Astrocyte (in vitro differentiated cells and primary cell): ENCODE measurements around the gene LRRC10. TPM values are rescaled to one million over a fixed set of nuclear protein-coding genes. Genes with fewer than 3 reads are reported as not detected.
A peak's percentile ranks its signal among the peaks of the same experiment; 100 is the strongest.

Experiments used
- DNase-seq: peaks from one replicate; pipeline ENCODE4 v3.0.0-alpha.2; 2010; ENCODE audit warnings: low read depth
- FAIRE-seq: peaks from 2 replicates; lab custom pipeline; 2011; peaks lifted over from hg19 to GRCh38; lab: Jason Lieb, UNC
- H2AFZ ChIP-seq: 2 replicates; pipeline ENCODE4 v1.6.0; 2012; ENCODE audit warnings: low read depth, low read length, inconsistent platforms
- H3K27ac ChIP-seq: 2 replicates; pipeline ENCODE4 v1.5.1; 2011; ENCODE audit warnings: low read depth, low read length, inconsistent platforms
- H3K27me3 ChIP-seq: 2 replicates; pipeline ENCODE4 v1.6.0; 2011; ENCODE audit warnings: low read length, inconsistent platforms; ENCODE audit not compliant: insufficient read depth
- H3K36me3 ChIP-seq: 2 replicates; pipeline ENCODE4 v1.5.1; 2011; ENCODE audit warnings: low read length, inconsistent platforms; ENCODE audit not compliant: insufficient read depth
- H3K4me1 ChIP-seq: 2 replicates; pipeline ENCODE4 v1.5.1; 2011; ENCODE audit warnings: low read length, inconsistent platforms; ENCODE audit not compliant: insufficient read depth
- H3K4me2 ChIP-seq: 2 replicates; pipeline ENCODE4 v1.6.0; 2012; ENCODE audit warnings: low read length, inconsistent platforms
- H3K4me3 ChIP-seq: 2 replicates; pipeline ENCODE4 v1.5.1; 2011; ENCODE audit warnings: low read depth, mild to moderate bottlenecking, low read length, inconsistent platforms; ENCODE audit not compliant: insufficient read depth
- H3K79me2 ChIP-seq: 2 replicates; pipeline ENCODE4 v1.6.0; 2012; ENCODE audit warnings: mild to moderate bottlenecking, low read length, inconsistent platforms; ENCODE audit not compliant: insufficient read depth
- H3K9ac ChIP-seq: 2 replicates; pipeline ENCODE4 v1.6.0; 2012; ENCODE audit warnings: mild to moderate bottlenecking, low read length, inconsistent platforms
- H3K9me3 ChIP-seq: 2 replicates; pipeline ENCODE4 v1.5.1; 2012; ENCODE audit warnings: low read depth, mild to moderate bottlenecking, low read length, inconsistent platforms; ENCODE audit not compliant: insufficient read depth
- H4K20me1 ChIP-seq: 2 replicates; pipeline ENCODE4 v1.6.0; 2012; ENCODE audit warnings: low read length, inconsistent platforms; ENCODE audit not compliant: insufficient read depth
- H3K27ac Mint-ChIP-seq: one replicate; pipeline ENCODE4 v1.8.0; 2021; ENCODE audit warnings: mild to moderate bottlenecking, mixed read lengths; ENCODE audit not compliant: unreplicated experiment
- H3K27me3 Mint-ChIP-seq: one replicate; pipeline ENCODE4 v1.8.0; 2021; ENCODE audit warnings: low read depth, mixed read lengths; ENCODE audit not compliant: unreplicated experiment
- H3K36me3 Mint-ChIP-seq: one replicate; pipeline ENCODE4 v1.8.0; 2021; ENCODE audit warnings: low read depth, mixed read lengths; ENCODE audit not compliant: unreplicated experiment
- H3K4me1 Mint-ChIP-seq: one replicate; pipeline ENCODE4 v1.8.0; 2021; ENCODE audit warnings: low read depth, mixed read lengths; ENCODE audit not compliant: unreplicated experiment
- H3K4me3 Mint-ChIP-seq: one replicate; pipeline ENCODE4 v1.8.0; 2021; ENCODE audit warnings: mild to moderate bottlenecking, moderate library complexity, mixed read lengths; ENCODE audit not compliant: unreplicated experiment
- H3K9me3 Mint-ChIP-seq: one replicate; pipeline ENCODE4 v1.8.0; 2021; ENCODE audit warnings: mild to moderate bottlenecking, mixed read lengths; ENCODE audit not compliant: unreplicated experiment
- EZH2 ChIP-seq: IDR thresholded peaks from 2 replicates; pipeline ENCODE4 v1.6.1; 2012; ENCODE audit warnings: mild to moderate bottlenecking, low read length, inconsistent platforms; ENCODE audit not compliant: insufficient read depth
- total RNA-seq: library from RNA; stranded (reverse); gene quantifications from 2 replicates; pipeline ENCODE4 v1.2.1, GENCODE V29; 2021
- TF ChIP-seq, protein P1 (sequence below): IDR thresholded peaks from 2 replicates; pipeline ENCODE4 v1.5.1; 2011; ENCODE audit warnings: low read depth, mild to moderate bottlenecking, inconsistent platforms, low read length, moderate library complexity; ENCODE audit not compliant: insufficient read depth

Gene LRRC10
- total RNA-seq, 1 donor from 2014 or later: not detected

DNA sequence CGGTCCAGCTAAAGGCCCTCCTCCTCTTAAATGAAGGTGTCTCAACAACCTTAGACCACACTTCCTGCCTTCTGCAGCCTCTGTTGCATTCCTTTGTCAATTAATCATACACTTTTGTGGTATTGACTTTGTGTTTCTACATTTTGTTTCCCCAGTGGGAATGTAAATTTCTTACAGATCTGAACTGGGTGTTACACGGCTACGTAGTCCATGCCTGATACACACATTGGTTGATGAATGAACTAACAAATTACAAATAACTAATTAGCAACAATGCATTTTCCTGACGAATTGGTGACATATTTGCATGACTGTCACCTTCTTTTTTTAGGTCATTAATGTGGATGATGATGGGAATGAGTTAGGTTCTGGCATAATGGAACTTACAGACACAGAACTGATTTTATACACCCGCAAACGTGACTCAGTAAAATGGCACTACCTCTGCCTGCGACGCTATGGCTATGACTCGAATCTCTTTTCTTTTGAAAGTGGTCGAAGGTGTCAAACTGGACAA lies 40.6 kb downstream of the LRRC10 start:
- no peaks in the 10 kb centered on the region for H3K9me3 Mint-ChIP-seq
- H4K20me1 ChIP-seq: no peaks in the 10 kb centered on the region
- H3K36me3 Mint-ChIP-seq: peaks cover 8% of the 10 kb centered on the region
- H2AFZ ChIP-seq: no peak overlapping the region
- H3K9me3 ChIP-seq: no peaks in the 10 kb centered on the region
- peaks cover 29% of the 10 kb centered on the region for H3K36me3 ChIP-seq
- peak overlapping the region; percentile 30 for H3K4me3 ChIP-seq
- FAIRE-seq (peak; percentile 97), DNase-seq (peak; percentile 95)
- no peaks in the 10 kb centered on the region for H3K27me3 ChIP-seq
- H3K4me3 Mint-ChIP-seq: no peak overlapping the region
- TF ChIP-seq, protein P1, sequence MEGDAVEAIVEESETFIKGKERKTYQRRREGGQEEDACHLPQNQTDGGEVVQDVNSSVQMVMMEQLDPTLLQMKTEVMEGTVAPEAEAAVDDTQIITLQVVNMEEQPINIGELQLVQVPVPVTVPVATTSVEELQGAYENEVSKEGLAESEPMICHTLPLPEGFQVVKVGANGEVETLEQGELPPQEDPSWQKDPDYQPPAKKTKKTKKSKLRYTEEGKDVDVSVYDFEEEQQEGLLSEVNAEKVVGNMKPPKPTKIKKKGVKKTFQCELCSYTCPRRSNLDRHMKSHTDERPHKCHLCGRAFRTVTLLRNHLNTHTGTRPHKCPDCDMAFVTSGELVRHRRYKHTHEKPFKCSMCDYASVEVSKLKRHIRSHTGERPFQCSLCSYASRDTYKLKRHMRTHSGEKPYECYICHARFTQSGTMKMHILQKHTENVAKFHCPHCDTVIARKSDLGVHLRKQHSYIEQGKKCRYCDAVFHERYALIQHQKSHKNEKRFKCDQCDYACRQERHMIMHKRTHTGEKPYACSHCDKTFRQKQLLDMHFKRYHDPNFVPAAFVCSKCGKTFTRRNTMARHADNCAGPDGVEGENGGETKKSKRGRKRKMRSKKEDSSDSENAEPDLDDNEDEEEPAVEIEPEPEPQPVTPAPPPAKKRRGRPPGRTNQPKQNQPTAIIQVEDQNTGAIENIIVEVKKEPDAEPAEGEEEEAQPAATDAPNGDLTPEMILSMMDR: no peak
- no peak for TF ChIP-seq EZH2
- H3K79me2 ChIP-seq: peaks cover 8% of the 10 kb centered on the region
- H3K27me3 Mint-ChIP-seq: no peaks in the 10 kb centered on the region
- H3K27ac ChIP-seq: peak overlapping the region; percentile 85
- H3K9ac ChIP-seq: peak overlapping the region; percentile 63
- H3K27ac Mint-ChIP-seq: peak overlapping the region; percentile 69
- H3K4me1 ChIP-seq: peaks cover 20% of the 10 kb centered on the region
- peaks cover 17% of the 10 kb centered on the region for H3K4me1 Mint-ChIP-seq
- H3K4me2 ChIP-seq: peak overlapping the region; percentile 67

- Histone ChIP-seq H3K79me2 (peaks cover 8% of the 10 kb centered on the region), H2AFZ (no peak overlapping the region), H3K36me3 (peaks cover 25% of the 10 kb centered on the region), H3K4me1 (peaks cover 19% of the 10 kb centered on the region), H3K27me3 (no peaks in the 10 kb centered on the region), H3K27ac (peak overlapping the region; percentile 85), H3K9me3 (no peaks in the 10 kb centered on the region), H3K4me2 (peak overlapping the region; percentile 67), H3K9ac (peak overlapping the region; percentile 63), H4K20me1 (no peaks in the 10 kb centered on the region), H3K4me3 (peak overlapping the region; percentile 6)
- Mint-ChIP-seq H3K27ac (no peak overlapping the region), H3K4me3 (no peak overlapping the region), H3K9me3 (no peaks in the 10 kb centered on the region), H3K4me1 (peaks cover 17% of the 10 kb centered on the region), H3K36me3 (peaks cover 8% of the 10 kb centered on the region), H3K27me3 (no peaks in the 10 kb centered on the region)
- FAIRE-seq (peak; percentile 80), DNase-seq (peak; percentile 64)
- TF ChIP-seq, protein P1: no peak
- no peak for TF ChIP-seq EZH2
These were observed 41.5 kb downstream of the LRRC10 start for GRCh38 chr12:69569236-69569635.

- Histone ChIP-seq H3K4me2 (no peak overlapping the region), H3K4me3 (no peak overlapping the region), H3K4me1 (peaks cover 19% of the 10 kb centered on the region), H3K27me3 (no peaks in the 10 kb centered on the region), H3K27ac (no peak overlapping the region), H3K9me3 (no peaks in the 10 kb centered on the region), H3K36me3 (peaks cover 13% of the 10 kb centered on the region), H2AFZ (no peak overlapping the region), H3K9ac (no peak overlapping the region), H3K79me2 (peaks cover 8% of the 10 kb centered on the region), H4K20me1 (no peaks in the 10 kb centered on the region)
- Mint-ChIP-seq H3K9me3 (no peaks in the 10 kb centered on the region), H3K4me1 (peaks cover 17% of the 10 kb centered on the region), H3K27me3 (no peaks in the 10 kb centered on the region), H3K27ac (no peak overlapping the region), H3K36me3 (peaks cover 12% of the 10 kb centered on the region), H3K4me3 (no peak overlapping the region)
- DNase-seq: no peak
- TF ChIP-seq, protein P1: no peak
- TF ChIP-seq EZH2: no peak
- FAIRE-seq: no peak
These were observed 44.1 kb downstream of the LRRC10 start for GRCh38 chr12:69566603-69567002.
